SW480 (cell line): ENCODE data around the gene UBTD1.
"Not testable (repeated sequence)": the region's sequence is repeated elsewhere in the genome, so short reads cannot be mapped to it uniquely, and the experiment has no call there.

Source experiments
- DNase-seq: peaks from one replicate; pipeline ENCODE4 v3.0.0-alpha.2; 2016; ENCODE audit warnings: low spot score

The UBTD1 gene, protein sequence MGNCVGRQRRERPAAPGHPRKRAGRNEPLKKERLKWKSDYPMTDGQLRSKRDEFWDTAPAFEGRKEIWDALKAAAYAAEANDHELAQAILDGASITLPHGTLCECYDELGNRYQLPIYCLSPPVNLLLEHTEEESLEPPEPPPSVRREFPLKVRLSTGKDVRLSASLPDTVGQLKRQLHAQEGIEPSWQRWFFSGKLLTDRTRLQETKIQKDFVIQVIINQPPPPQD

DNA sequence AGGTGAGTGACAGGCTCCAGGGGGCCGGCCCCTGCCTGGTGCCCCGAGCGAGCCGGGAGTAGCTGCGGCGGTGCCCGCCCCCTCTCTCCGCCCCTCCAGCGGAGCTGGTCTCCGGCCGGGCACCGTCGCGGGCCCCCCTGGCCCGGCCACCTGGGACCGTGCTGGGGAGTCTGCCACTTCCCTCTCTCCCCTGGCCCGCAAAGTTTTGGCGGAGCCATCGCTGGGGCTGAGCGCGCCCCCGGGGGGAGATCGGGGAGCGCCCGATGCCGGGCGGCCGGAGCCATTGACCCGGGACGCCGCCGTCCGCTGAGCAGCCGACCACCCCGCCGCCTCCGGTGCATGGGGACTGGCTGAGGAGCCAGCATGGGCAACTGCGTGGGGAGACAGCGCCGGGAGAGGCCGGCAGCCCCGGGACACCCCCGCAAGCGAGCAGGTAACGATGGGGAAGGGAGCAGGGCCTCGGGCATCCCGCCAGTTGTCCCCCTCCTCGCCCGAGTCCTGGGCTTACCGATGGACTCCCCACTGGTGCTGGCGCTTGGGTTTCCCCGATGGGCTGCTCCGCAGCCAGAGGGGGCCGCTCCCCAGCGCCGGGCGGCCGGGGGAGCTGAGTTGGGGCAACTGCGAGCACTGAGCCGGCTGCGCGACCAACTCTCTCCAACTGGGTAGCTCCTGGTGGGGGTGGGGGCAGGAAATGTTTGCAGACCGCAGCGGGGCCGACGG lies at the start of gene UBTD1:
TSS of gene UBTD1 (plus strand) at position 84 of the 720 bp plus-strand sequence. CDS start at position 364, 280 bp downstream.
- DNase-seq: peak; percentile 18

DNA sequence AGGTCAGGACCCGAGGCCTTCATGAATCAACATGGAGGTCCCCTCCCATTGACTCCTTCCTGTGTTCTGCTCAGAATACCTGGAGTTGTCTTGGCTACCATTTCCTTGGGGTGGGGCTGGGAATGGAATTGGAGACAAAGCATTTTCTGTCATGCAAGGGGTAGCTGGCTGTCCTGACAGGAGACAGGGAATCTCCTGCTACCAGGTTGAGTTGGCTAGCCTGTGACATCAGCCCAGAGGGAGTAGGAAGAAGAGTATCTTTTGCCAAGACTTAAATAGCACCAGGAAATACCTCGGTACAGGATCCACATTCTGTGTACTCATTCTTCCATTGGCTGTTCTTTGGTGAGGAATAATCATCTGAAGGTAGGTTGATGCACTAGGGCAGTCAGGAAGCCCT lies 47.9 kb upstream of the UBTD1 start:
- no peak for DNase-seq

DNA sequence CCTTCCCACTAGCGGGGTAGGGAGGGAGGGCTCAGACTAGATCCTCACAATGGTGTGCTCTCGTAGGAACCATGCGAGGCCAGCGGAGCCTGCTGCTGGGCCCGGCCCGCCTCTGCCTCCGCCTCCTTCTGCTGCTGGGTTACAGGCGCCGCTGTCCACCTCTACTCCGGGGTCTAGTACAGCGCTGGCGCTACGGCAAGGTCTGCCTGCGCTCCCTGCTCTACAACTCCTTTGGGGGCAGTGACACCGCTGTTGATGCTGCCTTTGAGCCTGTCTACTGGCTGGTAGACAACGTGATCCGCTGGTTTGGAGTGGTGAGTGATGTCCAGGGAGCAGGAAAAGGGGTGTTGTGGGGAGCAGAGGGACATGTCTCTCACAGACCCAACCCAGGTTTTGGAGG lies 47.1 kb upstream of the UBTD1 start:
- no peak for DNase-seq

DNA sequence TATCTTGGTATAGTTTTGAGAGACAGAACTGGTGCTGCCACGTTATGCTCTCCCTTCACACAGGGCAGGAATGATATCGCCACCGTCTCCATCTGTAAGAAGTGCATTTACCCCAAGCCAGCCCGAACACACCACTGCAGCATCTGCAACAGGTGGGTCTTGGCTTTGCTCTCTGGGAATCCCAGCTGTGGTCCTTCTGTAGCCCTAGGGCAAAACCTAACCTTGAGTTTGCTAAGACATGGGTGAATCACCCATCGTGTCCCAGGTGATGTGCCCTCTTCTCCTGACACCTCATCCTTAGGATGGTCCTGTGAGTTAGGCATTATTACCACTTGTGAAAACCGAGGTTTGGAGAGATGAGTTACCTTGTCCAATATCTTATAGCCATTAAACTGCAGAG lies 46.4 kb upstream of the UBTD1 start:
- DNase-seq: no peak

DNA sequence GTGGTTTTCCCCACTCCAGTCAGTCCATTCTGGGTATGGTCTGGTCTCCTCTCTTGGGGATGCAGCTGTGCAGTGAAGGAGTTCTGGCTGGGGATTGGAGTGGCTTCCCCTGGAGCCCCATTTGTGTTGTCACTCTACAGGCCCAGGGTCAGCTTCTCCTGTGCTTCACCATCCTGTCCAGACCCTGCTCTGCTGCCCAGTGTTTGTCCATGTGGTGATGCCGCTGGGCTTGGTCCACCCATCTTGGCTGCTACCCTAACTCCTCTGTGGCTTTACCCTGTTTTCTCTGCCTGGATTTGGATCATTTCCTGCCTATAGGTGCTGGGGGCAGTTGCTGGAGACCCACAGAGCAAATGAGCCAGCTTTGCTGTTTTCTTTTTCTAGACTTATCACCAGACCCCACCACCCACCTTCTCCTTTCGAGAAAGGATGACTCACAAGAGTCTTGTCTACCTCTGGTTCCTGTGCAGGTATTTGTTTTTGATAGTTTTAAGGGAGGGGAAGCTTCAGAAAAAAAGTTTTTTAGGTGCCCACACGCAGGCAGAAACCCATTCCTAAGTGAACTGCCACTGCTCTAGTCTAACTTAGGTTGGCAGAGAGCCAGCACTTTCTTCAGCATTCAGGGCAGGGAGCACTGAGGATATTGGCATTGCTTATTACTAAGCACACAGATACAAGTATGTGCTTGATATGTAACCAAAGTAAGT lies 44.2 kb upstream of the UBTD1 start:
- DNase-seq: no peak

DNA sequence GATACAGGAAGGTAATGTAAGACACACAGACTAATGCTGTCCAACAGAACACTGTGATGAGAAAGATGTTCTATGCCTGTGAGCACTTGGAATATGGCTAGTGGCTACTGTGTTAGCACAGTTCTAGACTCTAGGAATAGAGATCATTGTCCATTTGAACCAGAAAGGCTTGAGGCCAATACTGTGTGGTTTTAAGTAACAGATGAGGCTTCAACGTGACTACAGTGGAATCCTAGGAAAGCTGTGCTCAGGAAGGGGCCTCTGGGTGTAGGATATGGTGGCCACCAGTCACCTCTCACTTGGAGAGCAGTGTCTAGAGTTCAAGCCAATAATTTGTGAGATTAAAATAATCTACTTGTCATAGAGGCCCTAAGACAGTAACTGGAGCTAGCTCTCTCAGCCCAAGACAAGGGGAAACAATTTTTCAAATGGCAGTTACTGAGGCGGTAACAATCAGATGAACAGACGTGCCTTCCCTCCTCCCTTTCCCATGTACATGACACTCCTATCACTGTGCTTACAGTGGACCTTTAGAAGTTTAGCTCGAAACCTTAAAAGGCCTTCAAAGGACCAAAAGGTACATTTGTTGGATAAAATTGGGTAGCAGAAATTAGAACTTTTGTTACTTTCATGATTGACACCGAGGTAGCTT lies 42.6 kb upstream of the UBTD1 start:
- no peak for DNase-seq

DNA sequence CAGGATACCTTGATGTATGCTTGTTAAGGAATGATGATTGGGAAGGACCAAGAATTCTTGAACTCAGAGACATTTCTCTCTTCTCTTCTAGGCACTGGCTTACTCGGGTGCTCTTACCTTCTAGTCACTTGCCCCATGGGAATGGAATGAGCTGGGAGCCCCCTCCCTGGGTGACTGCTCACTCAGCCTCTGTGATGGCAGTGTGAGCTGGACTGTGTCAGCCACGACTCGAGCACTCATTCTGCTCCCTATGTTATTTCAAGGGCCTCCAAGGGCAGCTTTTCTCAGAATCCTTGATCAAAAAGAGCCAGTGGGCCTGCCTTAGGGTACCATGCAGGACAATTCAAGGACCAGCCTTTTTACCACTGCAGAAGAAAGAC lies 42.0 kb upstream of the UBTD1 start:
- no peak for DNase-seq

DNA sequence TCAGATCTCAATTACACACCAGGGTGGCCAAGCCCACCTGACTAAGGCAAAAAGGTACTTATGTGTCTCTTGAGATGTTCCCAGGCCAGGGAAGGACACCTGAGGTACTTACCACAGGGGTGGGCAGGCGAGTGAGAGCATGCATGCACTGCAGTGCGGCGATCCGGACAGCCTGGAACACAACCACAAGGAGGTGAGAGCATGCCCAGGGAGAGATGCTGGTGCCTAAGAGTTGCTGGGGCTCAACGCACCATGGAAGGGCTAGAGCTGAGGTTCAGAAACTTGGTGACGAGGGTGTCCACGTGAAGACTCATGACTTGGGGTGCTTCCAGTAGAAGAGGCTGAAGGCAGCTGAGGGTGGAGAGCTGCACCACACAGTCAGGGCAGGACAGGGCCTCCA lies 39.6 kb upstream of the UBTD1 start:
- DNase-seq: no peak

DNA sequence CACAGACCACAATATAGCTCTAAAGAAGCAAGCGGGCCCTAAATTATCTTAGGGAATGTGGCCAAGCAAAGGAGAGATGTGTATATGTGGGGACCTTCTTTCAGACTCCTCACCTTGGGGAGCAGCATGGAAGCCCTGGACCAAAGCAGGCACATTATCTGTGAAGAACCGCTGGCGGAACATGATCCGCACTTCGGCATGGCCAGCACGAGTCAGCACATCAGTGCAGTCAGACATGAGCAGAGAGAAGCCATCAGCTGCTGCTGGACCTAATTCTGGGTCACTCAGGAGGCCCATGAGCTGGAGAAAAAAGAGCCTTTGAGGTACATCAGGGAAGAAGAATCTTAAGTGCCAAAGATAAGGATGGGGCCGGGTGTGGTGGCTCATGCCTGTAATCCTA lies 38.8 kb upstream of the UBTD1 start:
- no peak for DNase-seq

DNA sequence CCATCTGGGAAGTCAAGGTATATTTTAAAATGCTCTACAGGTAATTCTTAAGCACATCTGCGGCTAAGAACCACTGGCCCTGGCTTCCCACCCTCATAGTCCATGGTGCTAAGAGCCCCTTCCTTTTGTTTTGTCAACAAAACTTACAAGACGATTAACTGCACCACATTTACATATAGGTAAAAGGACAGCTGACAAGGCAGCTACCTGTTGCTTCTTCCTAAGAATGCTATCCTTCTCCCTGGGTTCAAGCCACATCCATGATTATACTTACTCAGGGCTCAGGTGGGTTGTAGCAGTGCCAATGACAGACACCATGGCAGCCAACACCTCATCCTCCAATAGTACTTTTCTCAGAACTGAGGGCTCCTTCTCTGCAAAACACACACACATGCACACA lies 36.4 kb upstream of the UBTD1 start:
- DNase-seq: no peak

DNA sequence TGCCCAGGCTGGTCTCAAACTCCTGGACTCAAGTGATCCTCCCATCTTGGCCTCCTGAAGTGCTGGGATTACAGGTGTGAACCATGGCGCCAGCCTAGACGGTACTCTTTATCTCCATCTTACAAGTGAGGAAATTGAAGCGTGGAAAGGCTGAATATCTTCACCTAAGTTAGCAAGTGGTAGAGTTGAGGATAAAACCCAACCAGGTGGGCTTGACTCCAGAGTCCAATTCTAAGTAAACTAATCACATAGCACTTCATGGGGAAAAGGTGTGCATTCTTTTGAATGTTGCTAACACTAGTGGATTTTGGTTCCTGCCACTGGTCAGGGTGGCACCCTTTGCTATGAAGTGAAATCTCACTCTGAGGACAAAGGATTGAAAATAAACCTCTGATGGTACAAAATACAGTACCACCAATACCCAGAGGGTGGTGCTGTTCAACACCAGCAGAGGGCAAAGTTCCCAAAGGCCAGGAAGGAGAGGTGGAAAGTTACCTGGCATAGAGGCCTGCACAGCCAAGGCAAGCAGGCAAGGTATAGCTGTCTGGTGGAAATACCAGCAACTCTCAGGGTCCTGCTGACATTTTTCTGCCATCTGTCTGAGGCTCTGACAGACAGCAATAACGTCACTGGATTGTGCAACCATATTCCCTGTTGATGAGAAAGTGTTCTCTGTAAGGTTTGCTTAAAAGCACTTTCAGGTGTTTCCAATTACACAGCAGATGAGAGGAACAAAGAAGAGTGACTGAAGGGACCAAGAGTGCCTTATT lies 35.2 kb upstream of the UBTD1 start:
- DNase-seq: peak; percentile 71

DNA sequence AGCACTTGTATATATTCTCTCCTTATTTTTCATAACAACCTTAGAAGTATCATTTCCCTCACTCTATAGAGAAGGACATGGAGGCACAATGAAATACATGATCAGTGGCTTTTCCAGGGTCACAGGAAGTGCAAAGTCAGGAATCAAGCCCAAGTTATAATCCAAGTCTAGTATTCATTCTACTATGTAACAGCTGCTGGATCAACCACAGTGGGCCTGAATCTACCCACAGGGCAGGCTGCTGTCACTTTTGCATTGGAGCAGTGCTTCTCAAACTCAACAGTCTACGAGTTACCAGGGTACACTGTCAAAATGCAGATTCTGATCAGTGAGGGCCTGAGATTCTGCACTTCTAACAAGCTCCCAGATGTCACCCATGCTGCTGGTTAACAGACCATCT lies 34.5 kb upstream of the UBTD1 start:
- no peak for DNase-seq

DNA sequence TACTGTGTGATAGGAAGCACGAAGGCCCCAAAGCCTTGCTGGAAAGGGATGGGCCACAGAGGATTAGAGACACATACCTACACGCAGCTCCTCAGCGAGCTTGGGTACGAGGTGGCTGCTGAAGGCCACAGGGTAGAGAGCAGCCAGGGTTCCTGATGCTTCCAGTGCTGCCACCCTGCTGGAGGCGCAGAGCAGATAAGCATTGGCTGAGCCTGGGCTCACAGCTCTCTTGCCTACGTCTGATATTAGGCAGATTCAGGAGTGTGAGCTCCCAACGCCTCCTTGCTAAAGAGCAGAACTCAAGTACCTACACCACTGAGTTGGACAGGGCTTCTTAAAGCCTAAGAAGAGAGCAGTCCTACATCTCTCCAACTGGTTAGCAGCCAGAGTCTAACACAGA lies 32.7 kb upstream of the UBTD1 start:
- no peak for DNase-seq

DNA sequence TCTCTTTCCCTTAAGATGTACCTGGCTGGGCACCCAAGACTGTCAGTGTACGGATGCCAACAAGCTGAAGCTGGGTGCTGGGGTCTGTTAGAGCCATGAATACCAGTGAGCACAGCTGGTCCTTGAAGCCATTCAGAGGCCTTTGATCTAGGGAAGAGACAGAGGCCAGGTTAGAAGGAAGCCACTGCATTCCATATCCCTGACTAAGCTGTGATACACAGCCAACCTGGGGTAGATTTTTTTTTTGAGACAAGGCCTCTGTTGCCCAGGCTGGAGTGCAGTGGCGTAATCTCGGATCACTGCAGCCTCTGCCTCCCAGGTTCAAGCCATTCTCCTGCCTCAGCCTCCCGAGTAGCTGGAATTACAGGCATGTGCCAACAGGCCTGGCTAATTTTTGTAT lies 32.0 kb upstream of the UBTD1 start:
- DNase-seq: peak; percentile 84

DNA sequence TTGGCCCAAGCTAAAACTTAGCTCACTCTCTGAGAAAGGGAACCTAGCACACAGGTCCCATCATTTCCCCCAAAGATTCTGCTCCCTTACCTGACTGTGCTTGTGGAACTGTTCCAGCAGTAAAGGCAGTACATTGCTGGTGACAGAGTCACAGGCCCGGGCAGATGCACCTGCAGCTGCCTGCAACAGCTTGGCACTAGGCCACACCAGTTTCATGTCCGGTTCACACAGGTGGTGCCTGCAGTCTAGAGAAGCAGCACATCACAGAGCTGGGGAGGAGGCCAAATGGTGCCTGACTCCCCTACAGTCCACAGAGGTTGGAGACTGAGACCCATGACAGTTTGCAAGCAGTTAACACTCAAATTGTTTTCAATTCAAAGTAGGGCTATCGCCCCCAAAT lies 30.6 kb upstream of the UBTD1 start:
- DNase-seq: no peak

DNA sequence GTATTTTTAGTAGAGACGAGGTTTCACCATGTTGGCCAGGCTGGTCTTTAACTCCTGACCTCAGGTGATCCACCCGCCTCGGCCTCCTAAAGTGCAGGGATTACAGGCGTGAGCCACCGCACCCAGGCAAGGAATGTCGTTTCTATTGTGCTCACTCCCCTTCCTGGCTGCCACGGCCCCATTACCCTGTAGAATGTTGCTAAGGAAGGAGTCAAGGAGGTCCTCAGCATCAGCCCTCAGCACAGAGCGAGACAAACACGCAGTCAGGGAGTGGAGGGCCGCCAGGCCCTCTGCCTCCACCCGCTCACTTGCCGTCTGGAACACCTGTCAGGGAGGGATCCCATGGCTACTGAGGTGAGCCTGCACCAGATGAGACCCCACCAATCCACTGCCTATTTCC lies 29.9 kb upstream of the UBTD1 start:
- not testable (repeated sequence) for DNase-seq

DNA sequence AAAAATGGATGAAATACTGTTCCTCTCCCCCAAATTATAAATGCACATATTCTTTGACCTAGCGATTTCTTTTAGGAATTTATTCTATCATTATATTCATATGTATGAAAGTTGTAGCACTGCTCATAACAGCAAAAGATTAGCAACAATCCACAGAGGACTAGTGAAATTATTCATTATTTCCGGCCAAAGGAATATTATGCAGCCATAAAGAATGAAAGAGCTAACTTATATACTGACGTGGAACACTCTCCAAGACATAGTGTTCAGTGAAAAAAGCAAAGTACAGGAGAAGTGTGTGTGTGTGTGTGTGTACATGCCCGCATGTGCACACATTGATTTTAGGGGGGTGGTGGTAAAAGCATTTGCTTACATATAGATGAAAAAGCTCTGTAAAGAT lies 23.8 kb upstream of the UBTD1 start:
- DNase-seq: no peak

DNA sequence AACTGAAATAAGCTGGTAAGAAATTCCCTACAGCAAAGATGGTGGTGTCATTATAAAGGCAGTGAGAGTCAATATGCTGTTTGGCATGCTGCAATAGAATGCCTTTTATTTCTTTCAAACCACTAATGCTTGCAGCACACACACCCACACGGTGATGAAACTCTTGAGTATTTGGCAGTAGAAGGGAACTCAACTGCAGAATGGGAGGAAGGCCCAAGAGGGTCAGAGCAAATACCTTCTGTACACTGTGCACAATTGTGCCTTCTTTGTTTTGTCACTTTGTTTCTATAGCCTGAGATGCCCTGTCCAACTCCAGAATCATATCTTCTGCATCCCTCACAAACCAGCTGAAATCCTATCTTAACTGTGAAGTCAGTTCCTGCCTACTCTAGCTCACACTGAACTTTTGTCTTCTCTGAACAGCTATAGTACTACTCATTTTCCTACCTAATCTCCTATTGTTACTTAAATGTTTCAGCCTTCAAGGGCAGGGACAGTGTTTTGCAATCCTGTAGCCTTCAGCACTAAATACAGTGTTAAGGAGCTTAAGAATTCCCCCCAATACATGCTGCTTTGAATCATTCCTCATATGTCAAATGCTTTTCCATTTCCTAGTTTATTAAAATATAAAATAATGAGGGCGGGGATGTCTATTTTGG lies 22.7 kb upstream of the UBTD1 start:
- DNase-seq: no peak

DNA sequence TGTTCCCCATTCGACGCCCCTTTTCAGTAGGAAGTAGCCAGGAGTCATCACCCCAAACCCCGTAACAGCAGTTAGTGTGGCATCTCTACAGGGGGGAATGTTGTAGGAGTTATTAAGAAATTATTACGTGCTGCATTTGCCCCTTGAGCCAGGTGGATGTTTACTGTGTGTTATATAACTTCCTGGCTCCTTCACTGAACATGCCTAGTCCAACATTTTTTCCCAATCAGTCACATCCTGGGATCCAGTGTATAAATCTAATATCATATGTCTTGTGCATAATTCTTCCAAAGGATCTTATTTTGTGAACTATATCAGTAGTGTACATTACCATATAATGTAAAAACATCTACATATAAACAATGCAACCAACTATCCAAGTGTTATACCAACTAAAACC lies 19.3 kb upstream of the UBTD1 start:
- not testable (repeated sequence) for DNase-seq

DNA sequence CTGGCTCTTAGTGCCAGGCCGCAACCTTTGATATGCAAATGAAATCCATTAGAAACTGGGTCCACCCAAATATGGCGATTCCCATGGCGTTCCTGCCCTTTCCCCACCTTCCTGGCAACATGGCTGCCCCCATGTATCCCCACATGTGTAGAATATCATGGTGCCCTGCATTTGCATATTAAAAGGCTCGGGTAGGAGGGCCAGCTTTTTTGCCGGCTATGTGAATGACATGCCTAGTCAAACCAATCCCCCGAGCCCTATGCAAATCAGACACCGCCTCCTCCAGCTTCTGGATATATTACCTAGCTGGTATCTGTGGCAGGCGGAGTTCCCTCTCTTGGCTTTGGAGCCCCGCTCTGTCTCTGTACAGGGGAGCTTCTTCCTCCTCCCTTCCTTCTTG lies 18.8 kb upstream of the UBTD1 start:
- no peak for DNase-seq

DNA sequence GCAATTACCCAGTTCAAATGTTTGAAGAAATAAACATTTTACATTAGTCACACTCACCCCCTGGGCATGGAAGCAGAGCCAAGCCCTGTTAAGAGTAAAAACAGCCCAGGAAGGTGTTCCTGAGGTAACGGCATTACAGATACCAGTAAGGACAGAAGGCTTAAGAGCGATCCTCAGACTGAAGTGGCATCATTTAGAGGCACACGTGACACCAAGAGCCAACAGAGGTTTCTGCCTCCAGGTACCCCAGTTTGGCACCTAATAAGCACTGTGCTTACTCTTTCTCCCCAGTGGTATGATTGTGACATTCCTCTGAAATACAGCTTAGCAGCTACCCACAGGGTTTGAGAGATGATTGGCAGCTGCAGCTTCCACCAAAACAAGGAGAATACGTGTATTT lies 17.7 kb upstream of the UBTD1 start:
- DNase-seq: no peak

DNA sequence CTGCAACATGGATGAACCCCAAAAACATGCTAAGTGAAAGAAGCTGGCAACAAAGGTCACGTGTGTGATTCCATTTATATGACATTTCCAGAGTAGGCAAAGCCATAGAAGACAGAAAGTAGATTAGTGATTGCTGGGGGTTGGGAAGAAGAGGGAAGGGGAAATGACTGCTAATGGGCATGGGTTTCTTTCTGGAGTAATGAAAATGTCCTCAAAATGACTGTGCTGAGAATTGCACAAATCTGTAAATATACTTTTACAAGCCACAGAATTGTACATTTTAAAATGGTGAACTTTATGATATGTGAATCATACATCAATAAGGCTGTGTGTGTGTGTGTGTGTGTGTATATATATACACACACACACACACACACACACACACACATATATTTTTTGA lies 16.3 kb upstream of the UBTD1 start:
- no peak for DNase-seq
